ENCODE results near the gene ARVCF. TPM values are rescaled to one million over a fixed set of nuclear protein-coding genes. Genes with fewer than 3 reads are reported as not detected.

Gene ARVCF
- total RNA-seq, 2 experiments from 2014 or later = 0.86 to 1.4 TPM

- no peaks in the 10 kb centered on the region for H3K9me3 Mint-ChIP-seq (ENCODE audit: insufficient read depth)
- H3K27me3 Mint-ChIP-seq (ENCODE audit: low read depth) = no peaks in the 10 kb centered on the region
- peaks cover 22% of the 10 kb centered on the region for H3K4me1 Mint-ChIP-seq (ENCODE audit: low read depth)
- H3K36me3 Mint-ChIP-seq (ENCODE audit: low read depth) = peaks cover 8% of the 10 kb centered on the region
- H3K27ac Mint-ChIP-seq = no peak overlapping the region
- ChIA-PET CTCF (no interaction called here), POLR2A (no interaction called here)
- DNase-seq = no peak
- no peak for ATAC-seq
- no peak overlapping the region for H3K4me3 Mint-ChIP-seq
These were observed 9.7 kb upstream of the ARVCF start for GRCh38 chr22:20026204-20026908.

- Mint-ChIP-seq H3K36me3 (ENCODE audit: low read depth) (peaks cover 8% of the 10 kb centered on the region), H3K27me3 (ENCODE audit: low read depth) (no peaks in the 10 kb centered on the region), H3K4me3 (no peak overlapping the region), H3K9me3 (ENCODE audit: insufficient read depth) (no peaks in the 10 kb centered on the region), H3K4me1 (ENCODE audit: low read depth) (peaks cover 22% of the 10 kb centered on the region), H3K27ac (no peak overlapping the region)
- no peak for ATAC-seq
- no peak for DNase-seq
- ChIA-PET POLR2A (no interaction called here), CTCF (no interaction called here)
These were observed 9.0 kb upstream of the ARVCF start for GRCh38 chr22:20025401-20026203.

DNA sequence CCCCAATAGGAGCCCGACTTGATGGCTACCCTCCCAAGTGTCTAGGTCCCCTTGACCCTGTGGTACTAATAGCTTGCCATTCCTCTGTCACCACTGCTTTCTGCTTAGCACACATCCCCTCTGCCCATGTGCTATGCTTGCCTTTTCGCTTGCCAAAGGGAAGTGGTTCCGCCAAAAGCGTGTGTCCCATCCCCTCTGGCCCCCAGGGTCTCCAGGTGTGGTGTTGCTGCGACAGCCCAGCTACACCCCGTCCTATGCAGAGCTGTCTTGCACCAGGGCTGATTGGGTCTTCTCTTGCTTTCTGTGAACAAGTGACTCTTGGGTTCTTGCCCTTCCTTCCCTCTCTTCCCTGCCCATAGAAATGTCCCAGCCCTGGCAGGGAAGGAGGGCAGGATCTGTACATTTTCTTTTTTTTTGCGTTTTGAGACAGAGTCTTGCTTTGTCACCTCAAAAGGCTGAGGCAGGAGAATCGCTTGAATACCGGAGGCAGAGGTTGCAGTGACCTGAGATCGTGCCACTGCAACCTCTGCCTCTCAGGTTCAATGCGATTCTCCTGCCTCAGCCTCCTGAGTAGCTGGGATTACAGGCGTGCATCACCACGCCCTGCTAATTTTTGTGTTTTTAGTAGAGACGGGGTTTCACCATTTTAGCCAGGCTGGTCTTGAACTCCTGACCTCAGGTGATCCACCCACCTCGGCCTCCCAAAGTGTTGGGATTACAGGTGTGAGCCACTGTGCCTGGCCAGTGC lies 8.2 kb upstream of the ARVCF start:
- no peak overlapping the region for H3K27ac Mint-ChIP-seq
- H3K9me3 Mint-ChIP-seq (ENCODE audit: insufficient read depth) = no peaks in the 10 kb centered on the region
- DNase-seq (no peak), ATAC-seq (no peak)
- ChIA-PET POLR2A (no interaction called here), CTCF (no interaction called here)
- no peak overlapping the region for H3K4me3 Mint-ChIP-seq
- H3K27me3 Mint-ChIP-seq (ENCODE audit: low read depth) = no peaks in the 10 kb centered on the region
- peaks cover 8% of the 10 kb centered on the region for H3K36me3 Mint-ChIP-seq (ENCODE audit: low read depth)
- H3K4me1 Mint-ChIP-seq (ENCODE audit: low read depth) = peaks cover 30% of the 10 kb centered on the region

GRCh38 chr22:20024225-20024624 lies 7.6 kb upstream of the ARVCF start:
- no peak overlapping the region for H3K27ac Mint-ChIP-seq
- H3K4me1 Mint-ChIP-seq (ENCODE audit: low read depth) = peaks cover 34% of the 10 kb centered on the region
- H3K4me3 Mint-ChIP-seq = no peak overlapping the region
- DNase-seq (no peak), ATAC-seq (no peak)
- H3K27me3 Mint-ChIP-seq (ENCODE audit: low read depth) = peaks cover 4% of the 10 kb centered on the region
- ChIA-PET CTCF (no interaction called here), POLR2A (no interaction called here)
- no peaks in the 10 kb centered on the region for H3K9me3 Mint-ChIP-seq (ENCODE audit: insufficient read depth)
- peaks cover 8% of the 10 kb centered on the region for H3K36me3 Mint-ChIP-seq (ENCODE audit: low read depth)

DNA sequence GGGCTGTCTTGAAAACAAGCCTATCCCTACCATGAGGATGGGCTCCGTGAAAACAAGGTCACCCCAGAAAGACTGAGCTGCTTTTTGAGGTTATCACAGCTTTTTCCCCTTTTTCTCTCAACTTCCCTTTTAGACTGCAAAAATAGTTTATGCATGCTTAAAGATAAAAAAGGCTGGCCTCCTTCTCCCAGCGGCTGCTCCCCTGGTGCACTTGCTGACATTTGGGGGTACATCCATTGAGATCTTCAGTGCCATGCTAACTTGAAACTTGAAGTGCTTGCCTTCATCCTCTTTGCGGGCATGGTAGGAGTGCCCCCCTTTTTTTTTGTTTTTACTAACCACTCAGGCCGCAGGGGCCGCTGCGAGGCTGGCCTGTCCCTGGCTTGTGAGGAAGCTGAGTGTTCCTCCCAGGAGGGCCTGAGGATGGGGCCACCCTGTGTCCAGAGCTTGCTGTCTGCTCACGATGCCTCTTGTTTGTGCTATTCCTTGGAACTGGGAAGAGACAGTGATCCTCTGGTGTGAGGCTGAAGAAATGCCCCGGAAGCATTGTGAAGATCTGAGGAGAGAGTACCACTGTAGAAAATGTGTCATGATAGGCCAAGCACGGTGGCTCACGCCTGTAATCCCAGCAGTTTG lies 6.5 kb upstream of the ARVCF start:
- Mint-ChIP-seq H3K4me3 (peak overlapping the region; percentile 18), H3K4me1 (ENCODE audit: low read depth) (peaks cover 36% of the 10 kb centered on the region), H3K27ac (no peak overlapping the region), H3K36me3 (ENCODE audit: low read depth) (peaks cover 8% of the 10 kb centered on the region), H3K9me3 (ENCODE audit: insufficient read depth) (no peaks in the 10 kb centered on the region), H3K27me3 (ENCODE audit: low read depth) (peaks cover 8% of the 10 kb centered on the region)
- CTCF ChIA-PET = interaction anchor here (2.2 kb wide), 1 partner anchor 10 kb away, joined by 7 read pairs; no protein-coding TSS in a partner anchor
- DNase-seq = no peak
- POLR2A ChIA-PET = no interaction called here
- ATAC-seq = no peak

DNA sequence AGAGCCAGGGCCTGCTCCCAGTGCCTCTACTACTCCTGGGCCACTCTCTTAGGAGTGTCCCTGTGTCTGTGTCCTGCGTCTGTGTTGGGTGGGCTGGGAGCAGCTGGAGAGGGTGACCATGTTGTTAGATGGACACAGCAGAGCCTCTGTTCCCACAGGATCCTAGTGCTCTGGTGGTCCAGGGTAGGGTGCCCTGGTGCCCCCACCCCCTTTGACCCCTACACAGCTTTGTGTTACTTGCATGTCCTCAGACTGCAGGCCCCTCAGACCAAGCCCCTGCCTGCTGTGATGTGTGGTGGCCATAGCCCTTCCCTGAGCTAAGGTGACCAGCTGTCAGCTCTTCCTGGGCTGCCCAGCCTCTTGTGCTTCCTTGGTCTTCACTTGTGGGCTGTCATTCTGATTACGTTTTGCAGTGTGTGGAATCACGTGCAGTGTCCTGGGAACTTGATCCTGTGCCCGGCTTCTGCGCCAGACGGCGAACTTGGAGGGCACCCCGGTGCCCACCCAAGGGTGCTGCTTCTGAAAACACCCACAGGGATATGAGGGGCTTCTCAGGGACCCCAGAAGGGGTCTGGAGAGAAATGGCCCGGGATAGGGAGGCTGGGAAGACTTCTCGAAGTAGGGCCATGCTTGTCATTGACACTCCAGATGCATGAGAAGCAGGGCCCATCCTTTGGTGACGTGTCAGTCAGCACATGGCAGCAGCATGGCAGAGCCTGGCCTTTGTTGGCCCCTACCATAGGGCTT lies 5.8 kb upstream of the ARVCF start:
- CTCF ChIA-PET = interaction anchor here (1.0 to 2.2 kb wide), 3 partner anchors 9 to 107 kb away, joined by 3 to 7 read pairs (median 5); no protein-coding TSS in a partner anchor
- POLR2A ChIA-PET = interaction anchor here (1.1 kb wide), 1 partner anchor 10 kb away, joined by 3 read pairs; no protein-coding TSS in a partner anchor
- peak overlapping the region; percentile 87 for H3K27ac Mint-ChIP-seq

GRCh38 chr22:20021196-20022181 lies 4.9 kb upstream of the ARVCF start:
- POLR2A ChIA-PET = interaction anchor here (0.6 to 1.6 kb wide), 10 partner anchors 8 to 300 kb away, joined by 3 to 5 read pairs (median 3); partner anchors contain the start of gene TRMT2A

More for the DNA sequence above, 5.8 kb upstream of the ARVCF start:
- no peak for DNase-seq
- Mint-ChIP-seq H3K4me3 (peak overlapping the region; percentile 91), H3K9me3 (ENCODE audit: insufficient read depth) (no peaks in the 10 kb centered on the region), H3K4me1 (ENCODE audit: low read depth) (peaks cover 41% of the 10 kb centered on the region), H3K36me3 (ENCODE audit: low read depth) (peaks cover 8% of the 10 kb centered on the region), H3K27me3 (ENCODE audit: low read depth) (peaks cover 14% of the 10 kb centered on the region)
- no peak for ATAC-seq

DNA sequence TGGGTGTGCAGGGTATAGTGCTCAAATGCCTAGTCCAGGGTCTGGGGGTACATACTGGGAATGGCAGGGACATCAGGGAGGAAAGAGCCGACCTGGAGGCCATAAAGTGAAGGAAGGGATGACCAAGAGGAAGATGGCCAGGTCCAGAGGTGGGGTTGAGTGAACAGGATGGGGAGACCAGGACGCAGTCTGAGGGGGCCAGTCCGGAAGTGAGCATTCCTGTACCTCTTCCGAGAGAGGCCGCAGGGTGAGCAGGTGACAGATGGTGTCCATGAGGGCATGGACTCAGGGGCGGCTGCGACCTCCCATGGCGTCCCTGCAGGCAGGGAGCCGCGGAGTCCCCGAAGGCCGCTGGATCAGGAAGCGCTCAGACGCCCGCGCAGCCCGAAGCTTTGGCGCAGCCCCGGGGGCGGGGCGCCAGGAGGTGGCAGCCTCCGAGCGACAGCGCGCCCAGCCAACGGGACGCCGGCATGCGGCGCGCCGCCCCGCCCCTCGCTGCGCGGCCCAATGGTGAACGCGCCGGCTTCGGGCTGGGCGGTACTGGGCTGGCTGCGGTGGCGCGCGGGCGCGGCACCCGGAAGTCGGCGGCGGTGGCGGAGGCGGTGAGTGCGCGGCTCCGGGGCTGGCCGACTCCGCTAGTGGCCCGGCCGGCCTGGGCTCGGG lies 4.0 kb upstream of the ARVCF start, which contains the start of gene TANGO2:
Gene TANGO2, plus strand, starts transcription at position 578 of the 663 bp plus-strand sequence. CDS start 15,689 bp downstream, outside the sequence.
- H3K4me3 Mint-ChIP-seq = peak within 1 kb of the TSS; percentile 91
- POLR2A ChIA-PET = interaction anchor here (0.6 to 1.6 kb wide), 10 partner anchors 9 to 300 kb away, joined by 3 to 5 read pairs (median 3); partner anchors contain the start of gene TRMT2A
- H3K27ac Mint-ChIP-seq = peak within 1 kb of the TSS; percentile 92
- CTCF ChIA-PET = interaction anchor here (0.7 to 1.4 kb wide), 5 partner anchors 67 to 299 kb away, joined by 3 to 4 read pairs (median 3); partner anchors contain the start of genes DGCR6L and TRMT2A
- peak; percentile 93 for DNase-seq
- no peaks in the 10 kb centered on the region for H3K9me3 Mint-ChIP-seq (ENCODE audit: insufficient read depth)
- peak; percentile 92 for ATAC-seq
- H3K4me1 Mint-ChIP-seq (ENCODE audit: low read depth) = peaks cover 42% of the 10 kb centered on the region
- peaks cover 17% of the 10 kb centered on the region for H3K27me3 Mint-ChIP-seq (ENCODE audit: low read depth)
- peaks cover 8% of the 10 kb centered on the region for H3K36me3 Mint-ChIP-seq (ENCODE audit: low read depth)

More at GRCh38 chr22:20021196-20022181, 4.9 kb upstream of the ARVCF start:
- CTCF ChIA-PET = interaction anchor here (1.0 to 2.2 kb wide), 5 partner anchors 8 to 298 kb away, joined by 3 to 7 read pairs (median 3); partner anchors contain the start of gene DGCR6L
- peak; percentile 23 for ATAC-seq
- Mint-ChIP-seq H3K4me1 (ENCODE audit: low read depth) (peaks cover 42% of the 10 kb centered on the region), H3K36me3 (ENCODE audit: low read depth) (peaks cover 8% of the 10 kb centered on the region), H3K27me3 (ENCODE audit: low read depth) (peaks cover 17% of the 10 kb centered on the region), H3K27ac (peak overlapping the region; percentile 87), H3K4me3 (peak overlapping the region; percentile 91), H3K9me3 (ENCODE audit: insufficient read depth) (no peaks in the 10 kb centered on the region)
- no peak for DNase-seq

GRCh38 chr22:20019661-20020532 lies 3.3 kb upstream of the ARVCF start:
- Mint-ChIP-seq H3K36me3 (ENCODE audit: low read depth) (peaks cover 8% of the 10 kb centered on the region), H3K4me3 (peak overlapping the region; percentile 91), H3K27ac (peak overlapping the region; percentile 92), H3K27me3 (ENCODE audit: low read depth) (peaks cover 24% of the 10 kb centered on the region), H3K4me1 (ENCODE audit: low read depth) (peaks cover 41% of the 10 kb centered on the region), H3K9me3 (ENCODE audit: insufficient read depth) (no peaks in the 10 kb centered on the region)
- no peak for DNase-seq
- no peak for ATAC-seq
- ChIA-PET CTCF (interaction anchor here (0.7 to 1.3 kb wide), 4 partner anchors 49 to 98 kb away, joined by 3 to 6 read pairs (median 4); partner anchors contain the start of gene TRMT2A), POLR2A (interaction anchor here (0.5 to 1.6 kb wide), 6 partner anchors 9 to 98 kb away, joined by 3 to 5 read pairs (median 3); partner anchors contain the start of gene TRMT2A)

Data from activated CD8-positive, alpha-beta T cell treated with anti-CD3 and anti-CD28 coated beads, Interleukin-2, amount 10 ng/mL, durations not matched to agents 7 days and 5 days (primary cell).